NCI-H1694 treated with DMSO at 0.1 percent for 48 hours (cell line): Measurements from ENCODE around the gene ROMO1.
"Not testable (repeated sequence)": the region's sequence is repeated elsewhere in the genome, so short reads cannot be mapped to it uniquely, and the experiment has no call there.

ENCODE experiments used
- DNase-seq: peaks from one replicate; lab custom pipeline; 2025; lab: John Stamatoyannopoulos, UW

Gene ROMO1

DNA sequence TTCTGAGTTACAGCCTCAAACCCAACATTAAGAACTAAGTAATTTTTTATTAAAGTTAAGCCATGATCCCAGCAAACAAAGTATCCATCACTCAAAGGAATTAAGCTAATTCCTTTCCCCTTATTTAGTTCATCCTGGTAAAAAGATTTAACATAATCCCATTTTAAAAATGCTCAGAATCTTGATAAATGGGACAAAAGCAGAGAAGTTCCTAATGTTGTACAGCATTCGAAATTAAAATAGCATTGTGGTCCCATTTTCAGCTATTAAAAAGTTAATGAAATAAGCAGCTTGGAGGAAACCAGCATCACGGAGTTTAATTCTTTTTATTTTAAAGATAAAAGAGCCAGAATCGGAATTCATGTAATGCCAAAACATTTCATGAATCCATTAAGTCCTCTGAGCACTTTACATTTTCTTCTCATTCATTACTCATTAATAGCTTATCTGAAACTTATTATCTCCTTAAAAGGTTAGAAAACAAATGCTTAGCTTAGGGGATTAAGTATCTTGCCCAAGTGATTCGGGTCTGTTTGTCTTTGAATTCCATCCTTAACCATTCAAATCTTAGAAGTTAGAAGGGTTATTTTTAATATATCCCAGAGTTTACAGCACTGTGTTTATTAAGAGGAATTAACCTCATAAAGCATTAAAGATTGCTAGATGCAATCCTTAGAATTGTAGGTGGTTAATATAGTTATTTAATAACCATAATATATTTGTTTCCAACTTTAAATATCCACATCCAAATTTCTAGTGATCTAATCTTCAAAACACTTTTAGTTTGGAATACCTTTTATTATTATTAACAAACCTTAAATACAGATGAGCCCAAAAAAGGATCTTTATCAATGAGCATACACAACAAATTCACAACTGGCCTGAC lies 31.6 kb downstream of the ROMO1 start:
- DNase-seq = no peak

DNA sequence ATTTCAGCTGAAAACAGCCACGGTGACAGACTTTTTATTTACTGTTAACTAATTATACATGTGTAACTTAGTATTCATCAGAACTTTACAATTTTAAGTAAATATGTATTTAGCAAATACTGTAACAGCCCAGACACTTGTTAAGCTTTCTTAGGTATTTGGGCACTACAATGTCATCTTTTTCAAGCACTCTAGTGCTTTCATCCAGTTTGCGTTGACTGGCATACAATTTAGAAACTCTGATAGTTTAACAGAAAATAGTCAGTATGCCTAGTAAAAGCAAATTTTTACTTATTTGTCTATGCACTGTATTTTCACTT lies 32.2 kb downstream of the ROMO1 start:
- DNase-seq = no peak

DNA sequence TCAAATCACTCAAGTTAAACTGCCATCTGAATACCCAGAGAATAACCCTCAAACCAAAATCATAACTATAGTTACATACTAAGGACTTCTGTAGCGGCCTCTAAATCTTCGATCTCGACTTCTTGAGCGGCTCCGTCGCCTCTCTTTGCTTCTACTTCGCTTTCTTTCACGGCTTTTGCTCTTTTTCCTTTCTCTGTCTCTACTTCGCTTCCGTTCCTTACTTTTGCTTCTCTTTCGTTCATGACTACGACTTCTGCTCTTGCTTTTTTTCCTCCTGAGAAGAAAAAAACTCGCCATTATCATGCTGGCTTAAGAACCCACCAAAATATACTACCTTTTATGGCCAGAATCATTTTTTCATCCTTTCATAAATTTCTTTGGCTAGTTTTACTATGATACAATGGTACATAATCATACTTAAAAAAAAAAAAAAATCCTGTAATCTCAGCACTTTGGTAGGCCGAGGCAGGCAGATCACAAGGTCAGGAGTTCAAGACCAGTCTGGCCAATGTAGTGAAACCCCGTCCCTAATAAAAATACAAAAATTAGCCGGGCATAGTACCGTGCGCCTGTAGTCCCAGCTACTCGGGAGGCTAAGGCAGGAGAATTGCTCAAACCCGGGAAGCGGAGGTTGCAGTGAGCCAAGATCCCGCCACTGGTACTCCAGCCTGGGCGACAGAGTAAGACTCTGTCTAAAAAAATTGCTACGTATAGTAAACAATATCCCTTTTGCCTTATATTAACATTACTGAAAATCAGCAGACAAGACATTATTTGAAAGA lies 32.8 kb downstream of the ROMO1 start:
- DNase-seq = no peak

DNA sequence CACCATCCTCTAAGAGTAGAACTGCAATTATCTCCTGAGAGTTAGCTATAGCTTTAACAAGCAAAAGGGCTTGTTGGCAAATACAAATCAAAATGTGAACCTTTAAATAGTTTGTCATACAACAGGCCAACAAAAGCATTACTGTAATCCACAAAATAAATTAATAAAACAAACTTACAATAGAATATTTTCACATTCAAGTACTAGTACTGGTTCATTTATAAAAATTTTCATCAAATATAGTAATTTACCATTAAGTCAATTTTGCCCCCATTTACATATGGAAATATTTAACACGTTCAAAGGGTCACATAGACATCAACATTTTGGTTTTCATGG lies 33.4 kb downstream of the ROMO1 start:
- DNase-seq = no peak

DNA sequence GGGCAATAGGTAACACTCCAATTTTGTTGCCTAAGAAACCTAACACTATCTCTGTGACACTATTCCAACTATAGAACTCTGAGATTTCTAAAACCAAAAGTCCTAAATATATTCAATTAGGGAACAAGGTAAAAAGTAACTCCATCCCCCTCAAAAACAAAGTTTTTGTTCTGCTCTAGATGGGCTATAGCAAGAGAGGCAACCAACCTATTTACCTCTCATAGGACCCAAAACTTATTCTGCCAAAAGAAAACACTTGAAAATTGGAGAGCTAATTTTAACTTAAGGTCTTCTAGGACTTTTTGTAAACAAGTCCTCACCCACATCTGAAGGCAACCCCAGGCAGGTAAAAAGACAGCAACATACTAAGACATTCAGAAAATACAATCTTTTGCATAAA lies 35.2 kb downstream of the ROMO1 start:
- no peak for DNase-seq

DNA sequence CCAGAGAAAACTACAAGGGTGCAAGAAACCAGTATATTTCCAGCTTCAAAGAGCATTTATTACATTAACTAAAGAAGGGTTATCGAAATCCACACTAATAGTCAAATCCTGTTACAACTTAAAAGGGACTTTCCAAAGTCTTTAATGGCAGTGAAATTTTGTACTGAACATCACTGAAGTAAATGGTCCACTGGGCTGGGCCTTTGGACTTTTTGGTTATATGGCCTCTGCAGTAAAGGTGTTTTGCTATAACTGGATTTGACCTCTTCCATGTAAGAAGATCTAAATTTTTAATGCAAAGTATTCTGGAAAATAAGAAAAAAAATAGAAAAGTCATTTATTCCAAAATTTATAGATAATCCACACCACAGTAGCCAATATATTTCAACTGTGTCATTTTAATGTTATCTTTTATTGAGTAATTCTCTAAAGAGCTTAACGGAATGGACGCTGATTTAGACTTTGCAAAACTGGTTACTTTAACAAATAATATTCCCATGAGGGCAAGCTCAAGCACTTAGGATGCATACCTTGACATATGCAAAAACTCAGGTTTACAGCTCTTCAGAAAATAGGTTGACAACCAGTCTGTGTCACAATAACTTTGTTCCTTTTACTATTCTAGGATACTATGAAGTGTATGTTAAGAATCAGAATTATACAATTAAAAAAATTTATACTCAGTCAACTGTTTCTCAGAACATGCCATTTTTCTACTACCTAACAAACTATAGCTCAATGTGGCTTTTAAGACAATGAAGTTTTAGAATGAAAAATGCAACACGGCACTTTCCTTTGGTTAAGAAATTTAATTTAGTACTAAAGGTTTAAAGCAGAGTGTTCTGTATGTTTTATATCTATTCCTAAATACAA lies 35.8 kb downstream of the ROMO1 start:
- no peak for DNase-seq

DNA sequence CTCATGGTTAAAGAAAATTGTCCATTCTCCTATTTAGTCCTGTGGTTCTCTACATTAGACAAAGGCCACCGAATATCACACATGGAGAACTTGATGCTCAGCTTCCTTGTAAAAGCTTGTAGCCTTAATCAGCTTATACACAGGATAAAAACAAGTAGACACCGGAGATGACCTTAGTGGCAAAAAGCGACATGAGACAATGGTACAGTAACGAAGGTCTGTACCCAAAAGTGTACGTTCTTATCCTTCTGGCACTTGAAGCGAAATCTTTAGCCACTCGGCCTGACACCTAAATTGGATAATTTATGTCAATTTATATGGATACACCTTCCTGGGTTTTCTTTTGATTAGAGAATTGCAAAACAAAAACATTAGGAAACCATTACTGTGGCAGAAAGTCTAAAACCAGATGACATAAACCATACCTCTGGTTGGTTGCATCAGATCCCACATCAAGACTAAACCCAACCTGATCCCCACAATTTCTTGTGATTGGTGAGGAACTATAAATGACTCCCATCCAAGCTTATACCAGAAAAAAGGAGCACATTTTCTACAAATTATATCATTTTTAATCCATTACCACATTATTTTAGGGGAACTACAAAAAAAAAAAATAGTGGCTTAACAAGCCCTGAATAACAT lies 36.7 kb downstream of the ROMO1 start:
- no peak for DNase-seq

DNA sequence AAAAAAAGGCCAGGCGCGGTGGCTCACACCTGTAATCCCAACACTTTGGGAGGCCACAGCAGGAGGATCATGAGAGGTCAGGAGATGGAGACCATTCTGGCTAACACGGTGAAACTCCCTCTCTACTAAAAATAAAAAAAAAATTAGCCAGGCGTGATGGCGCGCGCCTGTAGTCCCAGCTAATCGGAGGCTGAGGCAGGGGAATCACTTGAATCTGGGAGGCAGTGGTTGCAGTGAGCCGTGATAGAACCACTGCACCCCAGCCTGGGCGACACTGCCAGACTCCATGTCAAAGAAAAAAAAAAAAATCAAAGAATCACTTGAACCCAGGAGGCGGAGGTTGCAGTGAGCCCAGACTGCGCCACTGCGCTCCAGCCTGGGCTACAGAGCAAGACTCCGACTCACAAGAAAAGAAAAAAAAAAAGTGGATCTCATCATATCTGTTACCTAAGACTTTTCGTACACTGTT lies 38.7 kb downstream of the ROMO1 start:
- no peak for DNase-seq

DNA sequence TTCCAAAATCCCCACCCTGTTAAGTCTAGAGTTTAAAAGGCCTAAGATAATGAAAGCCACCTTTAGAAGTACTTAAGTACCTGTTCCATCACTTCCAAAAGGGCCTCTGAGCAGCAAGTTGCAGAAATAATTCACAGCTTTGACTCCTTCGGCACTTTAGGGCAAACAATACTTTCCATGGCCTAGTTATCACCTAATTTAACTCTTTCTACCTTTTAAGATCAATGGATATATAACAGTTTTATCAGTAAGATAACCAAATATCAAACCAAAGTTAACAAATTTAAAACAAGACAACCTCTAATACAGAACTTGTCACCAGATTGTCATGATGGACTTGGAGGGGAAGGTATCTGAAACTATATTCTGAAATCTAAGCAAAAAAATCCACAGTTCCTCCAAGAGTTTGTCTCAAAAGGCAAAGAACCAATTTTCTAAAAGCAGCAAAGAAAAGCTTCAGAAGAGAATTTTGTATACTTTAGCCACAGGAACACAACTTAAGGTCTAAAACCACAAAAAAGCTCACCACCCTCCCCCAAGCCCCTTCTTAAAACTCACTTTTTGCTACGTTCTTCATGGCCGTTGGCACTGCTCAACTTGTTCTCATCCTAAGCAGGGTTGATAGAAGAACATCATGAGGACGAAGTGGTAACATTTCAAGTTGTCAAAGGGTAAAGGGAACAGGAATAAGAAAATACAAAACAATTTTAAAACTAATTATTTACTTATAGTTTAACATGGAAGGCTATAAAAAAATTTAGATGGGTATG lies 39.4 kb downstream of the ROMO1 start:
- DNase-seq = no peak

DNA sequence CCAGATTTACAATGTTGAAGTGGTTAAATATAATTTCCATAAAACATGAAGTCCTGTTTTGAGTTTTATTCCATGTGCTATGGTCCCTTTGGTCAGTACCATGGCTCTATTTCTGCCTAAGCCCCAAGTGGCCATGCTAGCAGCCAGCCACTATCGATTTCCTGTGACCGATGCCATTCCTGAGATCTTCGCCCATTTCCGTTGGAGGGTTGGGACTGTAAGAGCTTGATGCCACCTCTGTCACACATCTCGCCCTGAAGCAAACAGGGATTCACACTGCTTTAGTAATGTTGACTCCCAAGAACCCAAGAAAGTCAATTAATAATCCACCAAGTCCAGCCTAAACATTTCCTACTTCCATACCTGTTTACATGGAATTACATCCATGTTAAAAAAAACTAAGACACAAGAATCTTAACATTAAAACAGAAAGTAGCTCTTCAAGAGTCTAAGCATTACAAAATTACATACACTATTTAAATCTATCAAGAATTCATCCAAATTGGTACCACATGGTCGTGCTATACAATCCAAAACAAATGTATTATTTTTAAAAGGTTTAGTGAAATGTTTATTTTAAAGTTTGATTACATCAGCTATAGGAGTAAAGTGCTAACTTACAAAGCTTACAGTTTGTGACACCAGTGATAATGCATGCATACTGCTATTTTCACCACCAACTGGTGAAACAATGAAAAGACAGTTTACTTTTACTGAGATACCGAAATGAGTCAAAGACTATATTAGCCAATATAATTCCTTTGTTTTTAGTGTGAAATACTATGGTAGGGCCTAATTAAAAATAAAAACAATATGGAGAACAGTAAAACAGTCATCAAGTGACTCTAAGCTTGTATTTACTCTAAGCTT lies 40.3 kb downstream of the ROMO1 start:
- DNase-seq = no peak

DNA sequence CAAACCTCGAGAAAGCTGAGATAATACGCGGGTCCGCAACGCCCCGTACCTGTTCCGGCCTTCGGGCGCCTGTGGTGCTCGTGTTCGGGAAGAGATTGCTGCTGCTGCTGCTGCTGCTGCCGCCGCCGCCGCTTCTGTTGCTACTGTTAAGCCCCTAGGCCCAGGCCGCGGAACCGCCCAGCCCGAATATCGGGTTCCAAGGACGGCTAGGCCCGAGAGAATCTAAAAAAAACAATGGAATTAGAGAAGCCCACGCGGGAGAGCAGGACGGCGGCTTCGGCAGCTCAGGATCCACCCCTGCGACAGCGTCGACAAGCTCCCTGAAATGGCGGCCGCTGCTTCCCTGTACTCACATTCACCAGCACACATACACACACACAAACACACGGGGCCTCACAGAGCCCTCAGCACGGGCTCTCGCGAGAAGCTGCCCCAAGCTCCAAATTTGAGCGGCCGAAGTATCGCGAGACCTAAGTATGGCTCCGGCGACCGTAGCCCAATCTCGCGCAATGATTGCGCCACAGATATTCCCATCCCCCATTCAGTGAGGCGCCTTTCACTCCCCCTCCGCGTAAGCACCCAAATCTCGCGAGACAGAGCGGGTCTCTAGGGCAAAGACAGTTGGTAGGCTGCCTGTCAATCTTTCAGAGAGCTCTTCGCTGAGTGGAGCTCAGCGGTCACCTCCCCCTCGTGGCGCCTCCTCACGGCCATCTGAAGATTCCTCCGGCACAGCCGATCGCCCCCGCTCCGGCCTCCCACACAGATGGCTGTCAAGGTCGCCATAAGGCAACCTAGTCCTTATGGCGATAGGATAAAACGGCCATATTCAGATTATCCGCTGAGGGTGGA lies 42.9 kb downstream of the ROMO1 start, which contains the start of gene RBM39:
TSS of gene RBM39 (minus strand) at position 369 of the 849 bp plus-strand sequence. CDS start 1,386 bp downstream, outside the sequence.
- peak; percentile 99 for DNase-seq

DNA sequence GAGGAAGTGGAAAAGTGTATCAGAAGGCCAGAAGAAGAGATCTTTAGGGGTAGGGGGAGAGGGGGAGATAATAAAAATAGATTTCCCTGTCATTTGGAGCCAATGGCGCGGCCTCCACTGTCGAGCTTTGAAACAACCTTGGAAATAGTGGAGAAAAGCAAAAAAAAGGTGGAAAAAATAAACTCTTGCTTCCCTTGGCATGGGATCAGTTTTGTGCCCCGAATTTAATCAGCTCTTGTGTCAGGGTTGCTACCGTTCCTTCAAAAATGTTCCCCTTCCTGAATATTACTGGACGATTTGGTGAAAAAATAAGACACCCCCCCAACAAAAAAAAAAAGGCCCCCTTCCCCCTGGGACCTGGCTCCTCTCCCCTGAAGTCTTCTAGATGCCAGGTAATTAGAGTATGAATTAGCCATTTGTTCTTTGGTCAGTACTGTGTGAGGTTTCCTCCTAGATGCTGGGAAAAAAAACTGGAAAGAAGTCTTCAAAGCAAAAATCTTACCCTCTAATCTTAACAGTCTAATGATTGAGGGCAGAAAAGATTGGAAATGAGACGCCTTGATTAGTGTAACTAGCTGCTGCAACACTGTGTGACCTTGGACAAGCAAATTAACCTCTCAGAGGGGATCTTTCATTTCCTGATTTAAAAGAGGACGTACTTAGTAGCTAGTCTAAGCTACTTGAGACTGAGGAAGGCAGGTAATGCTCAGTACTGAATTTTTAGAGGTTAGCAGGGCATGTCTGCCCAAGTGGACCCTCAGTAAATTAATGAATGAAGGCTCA lies 43.7 kb downstream of the ROMO1 start:
- no peak for DNase-seq

DNA sequence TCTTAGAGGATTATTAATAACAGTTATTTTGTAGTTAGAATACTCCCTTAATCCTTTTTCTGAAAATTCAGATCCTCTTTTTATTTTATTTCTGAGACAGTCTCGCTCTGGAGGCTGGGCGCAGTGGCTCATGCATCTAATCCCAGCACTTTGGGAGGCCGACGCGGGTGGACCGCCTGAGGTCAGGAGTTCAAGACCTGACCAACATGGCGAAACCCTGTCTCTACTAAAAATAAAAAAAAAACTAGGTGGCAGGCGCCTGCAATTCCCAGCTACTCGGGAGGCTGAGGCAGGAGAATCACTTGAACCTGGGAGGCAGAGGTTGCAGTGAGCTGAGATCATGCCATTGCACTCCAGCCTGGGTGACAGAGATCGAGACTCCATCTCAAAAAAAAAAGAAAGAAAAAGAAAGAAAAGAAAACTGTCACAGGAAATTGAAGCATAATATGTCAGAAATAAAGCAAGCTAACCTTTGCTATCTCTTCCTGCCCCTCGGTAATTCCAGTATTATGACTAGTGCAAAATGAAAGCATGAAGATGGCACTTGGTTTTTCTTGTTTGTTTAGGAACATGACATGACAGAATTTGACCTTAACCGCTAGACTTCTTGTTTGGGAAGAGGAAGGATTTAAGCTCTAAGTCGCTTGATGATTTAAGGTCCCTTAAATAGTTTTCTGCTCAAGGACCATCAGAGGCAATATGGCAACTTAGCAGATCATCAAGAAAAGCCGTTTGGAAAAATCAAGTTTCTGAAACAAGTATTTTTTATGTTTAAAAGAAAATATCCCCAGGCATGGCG lies 44.7 kb downstream of the ROMO1 start:
- DNase-seq = no peak

DNA sequence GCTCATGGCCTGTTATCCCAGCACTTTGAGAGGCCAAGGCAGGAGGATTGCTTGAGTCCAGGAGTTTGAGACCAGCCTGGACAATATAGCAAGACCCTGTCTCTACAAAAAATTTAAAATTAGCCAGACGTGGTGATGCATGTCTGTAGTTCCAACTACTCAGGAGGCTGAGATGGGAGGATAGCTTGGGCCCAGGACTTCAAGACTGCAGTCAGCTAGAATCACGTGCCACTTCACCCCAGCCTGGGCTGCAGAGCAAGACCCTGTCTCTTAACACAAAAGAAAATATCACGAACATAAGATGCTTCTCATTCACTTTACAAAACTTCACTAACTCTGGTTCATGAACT lies 45.3 kb downstream of the ROMO1 start:
- DNase-seq = not testable (repeated sequence)
